Neural progenitor cell (in vitro differentiated cells): ENCODE data around the gene TAX1BP3. TPM values are rescaled to one million over a fixed set of nuclear protein-coding genes. Genes with fewer than 3 reads are reported as not detected.
A peak's percentile ranks its signal among the peaks of the same experiment; 100 is the strongest.

Source experiments
- DNase-seq: peaks from one replicate; pipeline ENCODE4 v3.0.0-alpha.2; 2016; ENCODE audit warnings: low spot score
- H2AFZ ChIP-seq: fragments of 200-600 bp; sonication (generic); replicated peaks from 2 replicates; pipeline ENCODE4 v1.6.1; 2016; ENCODE audit warnings: antibody characterized with exemption
- H3F3A ChIP-seq: fragments of 200-600 bp; sonication (generic); 2 replicates; pipeline ENCODE4 v1.6.1; 2016; ENCODE audit warnings: antibody characterized with exemption, low read depth
- H3K27ac ChIP-seq: fragments of 200-600 bp; sonication (generic); 2 replicates; pipeline ENCODE4 v1.5.1; 2016; ENCODE audit warnings: mild to moderate bottlenecking
- H3K27me3 ChIP-seq: fragments of 200-600 bp; sonication (generic); 2 replicates; pipeline ENCODE4 v1.6.1; 2016; ENCODE audit warnings: mild to moderate bottlenecking, moderate library complexity
- H3K36me3 ChIP-seq: fragments of 200-600 bp; sonication (generic); 2 replicates; pipeline ENCODE4 v1.5.1; 2016
- H3K4me1 ChIP-seq: fragments of 200-600 bp; sonication (generic); 2 replicates; pipeline ENCODE4 v1.6.1; 2016; ENCODE audit warnings: mixed run types
- H3K4me2 ChIP-seq: fragments of 200-600 bp; sonication (generic); 2 replicates; pipeline ENCODE4 v1.6.1; 2016
- H3K4me3 ChIP-seq: fragments of 200-600 bp; sonication (generic); 2 replicates; pipeline ENCODE4 v1.5.1; 2016
- H3K79me2 ChIP-seq: fragments of 200-600 bp; sonication (generic); 2 replicates; pipeline ENCODE4 v1.6.1; 2016; ENCODE audit warnings: low read depth
- H3K9ac ChIP-seq: fragments of 200-600 bp; sonication (generic); 2 replicates; pipeline ENCODE4 v1.6.1; 2016
- H3K9me3 ChIP-seq: fragments of 200-600 bp; sonication (generic); 2 replicates; pipeline ENCODE4 v1.5.1; 2016; ENCODE audit warnings: low read depth
- H4K20me1 ChIP-seq: fragments of 200-600 bp; sonication (generic); 2 replicates; pipeline ENCODE4 v1.6.1; 2016; ENCODE audit warnings: low read depth
- H3K27ac Mint-ChIP-seq: 3 replicates; pipeline ENCODE4 v1.8.0; 2021; ENCODE audit warnings: mixed read lengths
- H3K27me3 Mint-ChIP-seq: 2 replicates; pipeline ENCODE4 v1.8.0; 2022; ENCODE audit warnings: low read depth, mild to moderate bottlenecking, inconsistent platforms, moderate library complexity, mixed read lengths; ENCODE audit not compliant: insufficient read depth
- H3K36me3 Mint-ChIP-seq: 3 replicates; pipeline ENCODE4 v1.8.0; 2021; ENCODE audit warnings: mixed read lengths
- H3K4me1 Mint-ChIP-seq: 3 replicates; pipeline ENCODE4 v1.8.0; 2021; ENCODE audit warnings: mixed read lengths
- H3K4me3 Mint-ChIP-seq: 3 replicates; pipeline ENCODE4 v1.8.0; 2021; ENCODE audit warnings: mild to moderate bottlenecking, moderate library complexity, mixed read lengths
- H3K9me3 Mint-ChIP-seq: 3 replicates; pipeline ENCODE4 v1.8.0; 2020; ENCODE audit warnings: mixed read lengths
- EZH2 ChIP-seq: fragments of 200-600 bp; sonication (generic); IDR thresholded peaks from 2 replicates; pipeline ENCODE4 v1.6.1; 2017; ENCODE audit warnings: antibody characterized with exemption, mild to moderate bottlenecking, moderate library complexity
- EZH2phosphoT487 ChIP-seq: fragments of 200-600 bp; sonication (generic); IDR thresholded peaks from 2 replicates; pipeline ENCODE4 v1.6.1; 2017; ENCODE audit warnings: antibody characterized with exemption
- total RNA-seq: library from RNA; depleted of rRNA; stranded (reverse); fragments of >200 nt; gene quantifications from 2 replicates; pipeline ENCODE4 v1.2.3, GENCODE V29; 2015; ENCODE audit warnings: low replicate concordance
- TF ChIP-seq, protein P1 (sequence below): fragments of 200-600 bp; sonication (generic); IDR thresholded peaks from 2 replicates; pipeline ENCODE4 v1.5.1; 2017; ENCODE audit warnings: antibody characterized with exemption, mild to moderate bottlenecking

Gene TAX1BP3
- total RNA-seq, 1 donor from 2014 or later = 27.3 TPM

- Histone ChIP-seq H4K20me1 (no peaks in the 10 kb centered on the region), H3K4me2 (peak overlapping the region; percentile 8), H3K27ac (no peak overlapping the region), H3K27me3 (no peaks in the 10 kb centered on the region), H3F3A (peaks cover 6% of the 10 kb centered on the region), H2AFZ (peak overlapping the region; percentile 87), H3K9me3 (no peaks in the 10 kb centered on the region), H3K36me3 (no peaks in the 10 kb centered on the region), H3K79me2 (no peaks in the 10 kb centered on the region), H3K9ac (no peak overlapping the region), H3K4me3 (no peak overlapping the region), H3K4me1 (peaks cover 8% of the 10 kb centered on the region)
- H3K27me3 Mint-ChIP-seq = peaks cover 13% of the 10 kb centered on the region
- TF ChIP-seq EZH2 (no peak), EZH2phosphoT487 (no peak)
- TF ChIP-seq, protein P1, sequence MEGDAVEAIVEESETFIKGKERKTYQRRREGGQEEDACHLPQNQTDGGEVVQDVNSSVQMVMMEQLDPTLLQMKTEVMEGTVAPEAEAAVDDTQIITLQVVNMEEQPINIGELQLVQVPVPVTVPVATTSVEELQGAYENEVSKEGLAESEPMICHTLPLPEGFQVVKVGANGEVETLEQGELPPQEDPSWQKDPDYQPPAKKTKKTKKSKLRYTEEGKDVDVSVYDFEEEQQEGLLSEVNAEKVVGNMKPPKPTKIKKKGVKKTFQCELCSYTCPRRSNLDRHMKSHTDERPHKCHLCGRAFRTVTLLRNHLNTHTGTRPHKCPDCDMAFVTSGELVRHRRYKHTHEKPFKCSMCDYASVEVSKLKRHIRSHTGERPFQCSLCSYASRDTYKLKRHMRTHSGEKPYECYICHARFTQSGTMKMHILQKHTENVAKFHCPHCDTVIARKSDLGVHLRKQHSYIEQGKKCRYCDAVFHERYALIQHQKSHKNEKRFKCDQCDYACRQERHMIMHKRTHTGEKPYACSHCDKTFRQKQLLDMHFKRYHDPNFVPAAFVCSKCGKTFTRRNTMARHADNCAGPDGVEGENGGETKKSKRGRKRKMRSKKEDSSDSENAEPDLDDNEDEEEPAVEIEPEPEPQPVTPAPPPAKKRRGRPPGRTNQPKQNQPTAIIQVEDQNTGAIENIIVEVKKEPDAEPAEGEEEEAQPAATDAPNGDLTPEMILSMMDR = no peak
- H3K27ac Mint-ChIP-seq = peak overlapping the region; percentile 79
- H3K36me3 Mint-ChIP-seq = no peaks in the 10 kb centered on the region
- peaks cover 7% of the 10 kb centered on the region for H3K4me1 Mint-ChIP-seq
- H3K4me3 Mint-ChIP-seq = no peak overlapping the region
- peak; percentile 47 for DNase-seq
- H3K9me3 Mint-ChIP-seq = no peaks in the 10 kb centered on the region
Observed at GRCh38 chr17:3688027-3688553, 19.7 kb upstream of the TAX1BP3 start.

DNA sequence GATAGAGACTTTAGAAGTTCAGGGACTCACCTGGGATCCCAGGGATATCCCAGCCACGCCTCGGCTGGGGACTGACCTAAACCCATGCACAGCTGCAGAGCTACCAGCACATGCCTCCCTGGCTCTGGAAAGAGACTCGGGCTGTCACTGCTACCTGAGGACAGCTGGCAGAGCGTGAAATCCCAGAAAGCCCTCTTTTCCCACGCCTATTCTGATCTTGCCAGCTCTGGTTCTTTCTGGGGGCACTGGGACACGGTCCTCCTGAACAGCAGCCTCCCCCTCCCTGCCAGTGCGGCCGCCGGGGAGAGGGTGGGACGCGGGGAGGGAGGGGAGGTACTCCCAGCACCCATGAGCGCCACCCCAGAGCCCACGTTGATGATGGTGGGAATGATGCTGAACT is 16.8 kb upstream of the TAX1BP3 start:
- Histone ChIP-seq H3K27me3 (no peaks in the 10 kb centered on the region), H3K79me2 (no peaks in the 10 kb centered on the region), H4K20me1 (no peaks in the 10 kb centered on the region), H3K27ac (no peak overlapping the region), H3K4me1 (peaks cover 8% of the 10 kb centered on the region), H3F3A (peaks cover 6% of the 10 kb centered on the region), H3K4me3 (no peak overlapping the region), H2AFZ (no peak overlapping the region), H3K4me2 (no peak overlapping the region), H3K36me3 (no peaks in the 10 kb centered on the region), H3K9me3 (no peaks in the 10 kb centered on the region), H3K9ac (no peak overlapping the region)
- H3K36me3 Mint-ChIP-seq = no peaks in the 10 kb centered on the region
- H3K4me3 Mint-ChIP-seq = no peak overlapping the region
- peaks cover 7% of the 10 kb centered on the region for H3K4me1 Mint-ChIP-seq
- TF ChIP-seq, protein P1 = no peak
- no peaks in the 10 kb centered on the region for H3K9me3 Mint-ChIP-seq
- H3K27ac Mint-ChIP-seq = no peak overlapping the region
- H3K27me3 Mint-ChIP-seq = peaks cover 10% of the 10 kb centered on the region
- no peak for DNase-seq

DNA sequence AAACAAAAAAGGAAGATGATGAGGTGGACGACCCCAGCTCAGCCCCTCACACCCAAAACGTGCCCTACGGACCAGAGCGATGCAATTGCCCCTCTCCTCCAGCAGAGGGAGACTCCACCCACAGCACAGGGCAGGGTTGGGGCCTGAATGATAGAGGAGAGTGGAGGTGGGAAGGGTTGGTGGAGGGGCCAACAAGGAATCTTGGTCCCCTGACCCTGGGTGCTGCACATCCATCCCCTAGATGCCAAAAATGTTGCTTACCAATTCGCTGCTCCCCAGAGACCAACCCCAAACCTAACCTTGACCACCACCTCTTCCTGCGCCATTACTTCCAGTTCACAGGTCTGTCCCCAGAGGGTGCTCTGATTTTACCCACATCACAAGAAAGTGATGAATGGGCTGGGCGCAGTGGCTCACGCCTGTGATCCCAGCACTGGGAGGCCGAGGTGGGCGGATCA is 14.7 kb upstream of the TAX1BP3 start:
- no peaks in the 10 kb centered on the region for H4K20me1 ChIP-seq
- H3K4me1 Mint-ChIP-seq = peaks cover 4% of the 10 kb centered on the region
- no peaks in the 10 kb centered on the region for H3K27me3 ChIP-seq
- TF ChIP-seq, protein P1 = peak; percentile 92
- no peak for TF ChIP-seq EZH2phosphoT487
- TF ChIP-seq EZH2 = no peak
- H3K36me3 Mint-ChIP-seq = no peaks in the 10 kb centered on the region
- no peaks in the 10 kb centered on the region for H3K79me2 ChIP-seq
- H3K4me3 Mint-ChIP-seq = no peak overlapping the region
- no peak overlapping the region for H3K4me2 ChIP-seq
- H3K9ac ChIP-seq = no peak overlapping the region
- H3K27ac Mint-ChIP-seq = no peak overlapping the region
- H3K4me3 ChIP-seq = no peak overlapping the region
- DNase-seq = peak; percentile 63
- H3K36me3 ChIP-seq = no peaks in the 10 kb centered on the region
- H3K27ac ChIP-seq = no peak overlapping the region
- H2AFZ ChIP-seq = no peak overlapping the region
- H3K9me3 ChIP-seq = no peaks in the 10 kb centered on the region
- no peaks in the 10 kb centered on the region for H3K9me3 Mint-ChIP-seq
- peaks cover 2% of the 10 kb centered on the region for H3F3A ChIP-seq
- peaks cover 10% of the 10 kb centered on the region for H3K27me3 Mint-ChIP-seq
- H3K4me1 ChIP-seq = peaks cover 5% of the 10 kb centered on the region
